Smooth muscle cell (in vitro differentiated cells): ENCODE data around the gene IGSF11. TPM values are rescaled to one million over a fixed set of nuclear protein-coding genes. Genes with fewer than 3 reads are reported as not detected.

ENCODE experiments used
- DNase-seq: peaks from one replicate; lab custom pipeline; 2025; ENCODE audit not compliant: unreplicated experiment; lab: John Stamatoyannopoulos, UW
- H2AFZ ChIP-seq: fragments of 200-600 bp; sonication (generic); 2 replicates; pipeline ENCODE4 v1.6.0; 2016; ENCODE audit warnings: antibody characterized with exemption, low read depth, mild to moderate bottlenecking
- H3F3A ChIP-seq: fragments of 200-600 bp; sonication (generic); 2 replicates; pipeline ENCODE4 v1.6.0; 2017; ENCODE audit warnings: antibody characterized with exemption, low read depth
- H3K27ac ChIP-seq: fragments of 200-600 bp; sonication (generic); 2 replicates; pipeline ENCODE4 v1.5.1; 2016; ENCODE audit warnings: low read depth, mild to moderate bottlenecking
- H3K27me3 ChIP-seq: fragments of 200-600 bp; sonication (generic); 2 replicates; pipeline ENCODE4 v1.6.1; 2016; ENCODE audit warnings: low read depth, mild to moderate bottlenecking
- H3K36me3 ChIP-seq: fragments of 200-600 bp; sonication (generic); 2 replicates; pipeline ENCODE4 v1.5.1; 2016; ENCODE audit warnings: low read depth
- H3K4me1 ChIP-seq: fragments of 200-600 bp; sonication (generic); 2 replicates; pipeline ENCODE4 v1.5.1; 2016; ENCODE audit warnings: low read depth
- H3K4me2 ChIP-seq: fragments of 200-600 bp; sonication (generic); 2 replicates; pipeline ENCODE4 v1.6.0; 2016; ENCODE audit warnings: mild to moderate bottlenecking
- H3K4me3 ChIP-seq: fragments of 200-600 bp; sonication (generic); 2 replicates; pipeline ENCODE4 v1.5.1; 2016; ENCODE audit warnings: mild to moderate bottlenecking
- H3K79me2 ChIP-seq: fragments of 200-600 bp; sonication (generic); 2 replicates; pipeline ENCODE4 v1.6.0; 2016; ENCODE audit warnings: low read depth, mild to moderate bottlenecking
- H3K9ac ChIP-seq: fragments of 200-600 bp; sonication (generic); 2 replicates; pipeline ENCODE4 v1.6.0; 2016; ENCODE audit warnings: low read depth
- H3K9me3 ChIP-seq: fragments of 200-600 bp; sonication (generic); replicated peaks from 2 replicates; pipeline ENCODE4 v1.5.1; 2016; ENCODE audit warnings: low read depth
- H4K20me1 ChIP-seq: fragments of 200-600 bp; sonication (generic); 2 replicates; pipeline ENCODE4 v1.6.0; 2016; ENCODE audit warnings: low read depth
- WGBS: methylation state at CpG from one replicate; pipeline ENCODE4 v1.1.7; 2016; ENCODE audit warnings: low lambda C conversion rate; 5-methylcytosine and 5-hydroxymethylcytosine counted together
- polyA plus RNA-seq: library from polyadenylated mRNA; unstranded; fragments of >200 nt; fragmentation: Nextera tagmentation; extraction: Ambion mirVana; gene quantifications from 2 replicates; pipeline ENCODE4 v1.2.1, GENCODE V29; 2016
- total RNA-seq: library from RNA; depleted of rRNA; stranded (reverse); fragments of >200 nt; gene quantifications from 2 replicates; pipeline ENCODE4 v1.2.3, GENCODE V29; 2014
- TF ChIP-seq, protein P1 (sequence below): fragments of 200-600 bp; sonication (generic); IDR thresholded peaks from 2 replicates; pipeline ENCODE4 v1.5.1; 2017; ENCODE audit warnings: borderline replicate concordance, mild to moderate bottlenecking, antibody characterized with exemption; ENCODE audit not compliant: insufficient read depth, poor library complexity, severe bottlenecking

Gene IGSF11
- total and polyA plus RNA-seq, 2 experiments from 2014 or later: not detected

DNA sequence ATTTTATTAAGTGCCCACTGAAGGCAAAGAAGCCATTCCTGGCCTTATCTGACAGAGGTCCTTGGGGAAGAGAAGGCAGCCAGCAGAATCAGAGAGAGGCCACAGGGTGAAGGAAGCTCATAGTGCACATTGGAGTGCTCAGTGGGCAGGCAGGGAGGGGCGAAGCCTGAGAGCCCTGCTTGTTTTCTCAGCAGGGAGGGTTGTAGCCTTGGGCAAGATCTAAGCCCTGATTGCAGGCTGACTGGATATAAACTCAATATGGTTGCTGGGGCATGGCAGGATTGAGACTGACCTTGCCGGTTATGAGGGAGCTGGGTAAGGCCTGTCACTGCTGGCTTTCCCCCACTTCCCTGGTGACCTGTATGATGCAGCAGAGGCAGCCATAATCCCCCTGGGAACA lies 7.5 kb upstream of the IGSF11 start:
- WGBS: 87% methylated on average over 2 of the region's 2 CpGs
- Histone ChIP-seq H3K27ac (no peak overlapping the region), H3K4me3 (no peak overlapping the region), H3K9me3 (no peaks in the 10 kb centered on the region), H2AFZ (no peak overlapping the region), H3F3A (no peaks in the 10 kb centered on the region), H4K20me1 (no peaks in the 10 kb centered on the region), H3K4me1 (peaks cover 1% of the 10 kb centered on the region), H3K36me3 (no peaks in the 10 kb centered on the region), H3K27me3 (no peaks in the 10 kb centered on the region), H3K79me2 (no peaks in the 10 kb centered on the region), H3K4me2 (no peak overlapping the region), H3K9ac (no peak overlapping the region)
- no peak for DNase-seq
- TF ChIP-seq, protein P1, sequence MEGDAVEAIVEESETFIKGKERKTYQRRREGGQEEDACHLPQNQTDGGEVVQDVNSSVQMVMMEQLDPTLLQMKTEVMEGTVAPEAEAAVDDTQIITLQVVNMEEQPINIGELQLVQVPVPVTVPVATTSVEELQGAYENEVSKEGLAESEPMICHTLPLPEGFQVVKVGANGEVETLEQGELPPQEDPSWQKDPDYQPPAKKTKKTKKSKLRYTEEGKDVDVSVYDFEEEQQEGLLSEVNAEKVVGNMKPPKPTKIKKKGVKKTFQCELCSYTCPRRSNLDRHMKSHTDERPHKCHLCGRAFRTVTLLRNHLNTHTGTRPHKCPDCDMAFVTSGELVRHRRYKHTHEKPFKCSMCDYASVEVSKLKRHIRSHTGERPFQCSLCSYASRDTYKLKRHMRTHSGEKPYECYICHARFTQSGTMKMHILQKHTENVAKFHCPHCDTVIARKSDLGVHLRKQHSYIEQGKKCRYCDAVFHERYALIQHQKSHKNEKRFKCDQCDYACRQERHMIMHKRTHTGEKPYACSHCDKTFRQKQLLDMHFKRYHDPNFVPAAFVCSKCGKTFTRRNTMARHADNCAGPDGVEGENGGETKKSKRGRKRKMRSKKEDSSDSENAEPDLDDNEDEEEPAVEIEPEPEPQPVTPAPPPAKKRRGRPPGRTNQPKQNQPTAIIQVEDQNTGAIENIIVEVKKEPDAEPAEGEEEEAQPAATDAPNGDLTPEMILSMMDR: no peak

DNA sequence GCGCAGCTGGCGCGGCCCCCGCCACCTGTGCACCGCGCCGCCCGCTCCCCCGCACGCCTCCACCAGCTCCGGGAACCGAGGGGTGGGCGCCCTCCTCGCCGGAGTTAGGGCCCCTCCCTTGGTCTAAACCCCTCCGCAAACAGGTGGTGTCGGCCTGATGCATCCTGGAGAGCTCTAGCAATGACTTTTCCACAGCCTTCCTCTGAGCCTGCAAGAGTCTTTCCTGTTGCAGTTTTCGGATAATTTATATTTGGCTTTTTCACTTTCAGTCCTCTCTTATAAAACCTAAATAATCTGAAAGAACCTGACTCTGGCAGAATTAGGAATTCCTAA lies 334 bp upstream of the IGSF11 start:
- H4K20me1 ChIP-seq: no peaks in the 10 kb centered on the region
- TF ChIP-seq, protein P1: no peak
- DNase-seq: no peak
- peaks cover 16% of the 10 kb centered on the region for H3K4me1 ChIP-seq
- H3K9me3 ChIP-seq: no peaks in the 10 kb centered on the region
- no peak overlapping the region for H2AFZ ChIP-seq
- no peaks in the 10 kb centered on the region for H3F3A ChIP-seq
- peaks cover 59% of the 10 kb centered on the region for H3K27me3 ChIP-seq
- no peaks in the 10 kb centered on the region for H3K36me3 ChIP-seq
- H3K4me2 ChIP-seq: peak overlapping the region; percentile 88
- no peak overlapping the region for H3K9ac ChIP-seq
- no peak overlapping the region for H3K27ac ChIP-seq
- H3K4me3 ChIP-seq: peak overlapping the region; percentile 51
- no peaks in the 10 kb centered on the region for H3K79me2 ChIP-seq
- WGBS: 3% methylated on average over 17 of the region's 18 CpGs

DNA sequence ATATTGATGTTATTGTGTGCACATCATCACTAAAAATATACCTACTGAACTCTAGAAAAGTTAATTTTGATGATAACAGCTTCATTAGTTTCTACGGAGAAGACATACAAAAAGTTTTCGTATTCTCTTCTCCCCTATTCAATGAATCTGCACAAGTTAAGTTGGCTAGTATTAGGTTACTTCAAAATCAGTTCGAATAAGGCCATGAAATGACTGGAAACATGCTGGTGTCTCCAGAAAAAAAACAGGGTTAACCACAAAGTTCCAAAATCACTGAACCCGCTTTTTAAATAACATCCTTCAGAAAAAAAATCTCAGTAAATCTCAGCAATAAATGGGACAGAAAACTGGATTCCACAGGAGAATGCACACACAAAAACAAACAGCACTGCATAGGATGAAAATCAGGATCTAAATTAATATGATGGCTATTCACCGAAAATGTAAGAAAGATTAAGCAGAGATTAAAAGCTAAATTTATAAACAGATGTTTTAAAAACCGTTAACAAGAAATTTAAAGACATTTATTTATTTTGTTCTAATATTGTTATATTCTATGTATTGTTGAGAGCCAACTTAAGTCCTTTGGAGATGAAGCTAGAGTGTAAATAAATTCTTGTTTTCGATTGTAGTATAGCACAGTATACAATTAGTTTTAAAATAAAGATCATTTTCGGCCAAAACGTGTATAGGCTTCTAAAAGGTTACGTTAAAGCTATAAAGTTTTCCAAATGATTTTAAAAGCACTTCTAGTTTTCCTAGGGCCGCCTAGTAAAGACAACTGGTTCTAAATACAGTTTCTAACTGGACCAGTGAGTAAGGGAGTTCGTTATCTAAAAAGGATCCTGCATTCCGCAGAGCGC lies 1.0 kb downstream of the IGSF11 start:
- H3K79me2 ChIP-seq: no peaks in the 10 kb centered on the region
- H3K4me2 ChIP-seq: peak overlapping the region; percentile 88
- H3K27ac ChIP-seq: no peak overlapping the region
- H2AFZ ChIP-seq: peak overlapping the region; percentile 78
- no peak overlapping the region for H3K9ac ChIP-seq
- DNase-seq: no peak
- peaks cover 16% of the 10 kb centered on the region for H3K4me1 ChIP-seq
- 54% methylated on average over 14 of the region's 14 CpGs for WGBS
- H3K27me3 ChIP-seq: peaks cover 59% of the 10 kb centered on the region
- no peaks in the 10 kb centered on the region for H3F3A ChIP-seq
- H3K9me3 ChIP-seq: no peaks in the 10 kb centered on the region
- H3K4me3 ChIP-seq: peak overlapping the region; percentile 51
- no peaks in the 10 kb centered on the region for H3K36me3 ChIP-seq
- TF ChIP-seq, protein P1: no peak
- no peaks in the 10 kb centered on the region for H4K20me1 ChIP-seq
